Muscle layer of colon (tissue), 2 donors: ENCODE results near the gene TXNL4B.

ENCODE experiments used
- H3K27ac ChIP-seq: one replicate; pipeline ENCODE4 v1.7.0; 2013; ENCODE audit warnings: low read depth, mild to moderate bottlenecking, low read length, moderate library complexity
- H3K27me3 ChIP-seq, 2 donors: one replicate each; pipeline ENCODE4 v1.7.0; 2013; ENCODE audit warnings: low read length in 2 of 2, mild to moderate bottlenecking in 2 of 2; ENCODE audit not compliant: insufficient read depth in 2 of 2, control insufficient read depth in 1 of 2
- H3K36me3 ChIP-seq: one replicate; pipeline ENCODE4 v1.7.0; 2013; ENCODE audit warnings: mild to moderate bottlenecking, low read length; ENCODE audit not compliant: insufficient read depth
- H3K4me1 ChIP-seq: one replicate; pipeline ENCODE4 v1.7.0; 2013; ENCODE audit warnings: mild to moderate bottlenecking, low read length; ENCODE audit not compliant: insufficient read depth
- H3K4me3 ChIP-seq, 2 donors: one replicate each; pipeline ENCODE4 v1.7.0; 2013; ENCODE audit warnings: low read length in 2 of 2, low read depth in 1 of 2, mild to moderate bottlenecking in 1 of 2, moderate library complexity in 1 of 2
- H3K9ac ChIP-seq: one replicate; pipeline ENCODE4 v1.7.0; 2013; ENCODE audit warnings: low read length
- H3K9me3 ChIP-seq: one replicate; pipeline ENCODE4 v1.7.0; 2013; ENCODE audit warnings: mild to moderate bottlenecking, low read length
- donor health status: abdominal sarcoma.
- donor health status: Adenocarcinoma of cecum.

TXNL4B gene

DNA sequence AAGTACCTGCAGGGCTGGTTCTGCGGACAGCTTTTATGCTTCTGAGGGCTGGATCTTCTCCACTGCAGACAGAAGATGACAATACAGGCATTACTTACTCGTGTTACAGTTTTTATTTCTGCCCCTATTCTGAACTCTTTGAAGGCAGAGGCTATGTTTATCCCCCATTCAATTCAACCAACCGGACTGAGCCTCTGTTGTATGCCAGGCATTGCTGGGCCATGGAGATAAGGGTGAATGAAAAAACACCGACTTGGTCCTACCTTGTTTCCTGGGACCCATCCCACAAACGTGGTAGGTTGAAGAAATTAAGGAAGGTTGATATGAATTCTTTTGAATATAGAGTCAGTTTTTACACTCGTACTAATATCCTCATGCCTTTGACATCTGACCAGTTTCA is 49.1 kb downstream of the TXNL4B start:
- peaks cover 12% of the 10 kb centered on the region for H3K36me3 ChIP-seq
- no peak overlapping the region for H3K9ac ChIP-seq
- no peak overlapping the region for H3K4me3 ChIP-seq
- no peaks in the 10 kb centered on the region for H3K27me3 ChIP-seq
- no peak overlapping the region for H3K27ac ChIP-seq
- H3K4me1 ChIP-seq: no peaks in the 10 kb centered on the region
- H3K9me3 ChIP-seq: no peaks in the 10 kb centered on the region

DNA sequence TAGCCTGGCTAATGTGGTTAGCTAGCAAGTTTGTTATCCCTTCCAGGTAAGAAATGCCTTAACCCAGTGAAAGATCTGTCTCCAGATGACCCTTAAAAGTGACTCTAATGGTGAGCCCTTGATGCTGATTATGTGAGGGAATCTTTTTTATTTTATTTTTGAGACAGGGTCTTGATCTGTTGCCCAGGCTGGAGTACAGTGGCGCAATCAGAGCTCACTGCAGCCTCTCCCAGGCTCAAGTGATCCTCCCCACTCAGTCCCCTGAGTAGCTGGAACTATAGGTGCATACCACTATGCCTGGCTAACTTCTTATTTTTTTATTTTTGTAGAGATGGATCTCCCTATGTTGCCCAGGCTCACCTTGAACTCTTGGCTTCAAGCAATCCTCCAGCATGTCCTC is 49.9 kb downstream of the TXNL4B start:
- Histone ChIP-seq H3K9ac (no peak overlapping the region), H3K27me3 (no peaks in the 10 kb centered on the region), H3K36me3 (peaks cover 12% of the 10 kb centered on the region), H3K27ac (no peak overlapping the region), H3K4me1 (no peaks in the 10 kb centered on the region), H3K9me3 (no peaks in the 10 kb centered on the region), H3K4me3 (no peak overlapping the region)

DNA sequence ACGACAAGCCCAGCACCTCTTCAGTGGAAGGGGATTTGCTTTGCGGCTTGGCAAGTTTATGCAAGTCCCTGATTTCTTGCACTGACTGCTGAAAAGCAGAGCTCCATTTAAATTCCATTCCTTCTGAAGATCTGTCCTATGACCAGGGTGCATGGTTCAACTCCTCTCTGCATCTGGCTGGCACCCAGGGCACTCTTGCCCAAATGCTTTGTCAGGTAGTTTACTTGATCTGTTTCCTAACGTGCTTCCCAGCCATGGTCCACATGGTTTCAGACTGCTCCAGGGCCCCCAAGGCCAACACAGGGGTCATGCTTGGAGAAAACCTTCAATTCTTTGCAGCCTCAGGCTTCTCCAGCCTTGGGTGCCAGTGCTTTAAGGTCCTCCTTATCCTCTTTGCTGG is 50.4 kb downstream of the TXNL4B start:
- Histone ChIP-seq H3K9ac (no peak overlapping the region), H3K27me3 (no peaks in the 10 kb centered on the region), H3K4me3 (no peak overlapping the region), H3K36me3 (peaks cover 12% of the 10 kb centered on the region), H3K9me3 (no peaks in the 10 kb centered on the region), H3K4me1 (no peaks in the 10 kb centered on the region), H3K27ac (no peak overlapping the region)

DNA sequence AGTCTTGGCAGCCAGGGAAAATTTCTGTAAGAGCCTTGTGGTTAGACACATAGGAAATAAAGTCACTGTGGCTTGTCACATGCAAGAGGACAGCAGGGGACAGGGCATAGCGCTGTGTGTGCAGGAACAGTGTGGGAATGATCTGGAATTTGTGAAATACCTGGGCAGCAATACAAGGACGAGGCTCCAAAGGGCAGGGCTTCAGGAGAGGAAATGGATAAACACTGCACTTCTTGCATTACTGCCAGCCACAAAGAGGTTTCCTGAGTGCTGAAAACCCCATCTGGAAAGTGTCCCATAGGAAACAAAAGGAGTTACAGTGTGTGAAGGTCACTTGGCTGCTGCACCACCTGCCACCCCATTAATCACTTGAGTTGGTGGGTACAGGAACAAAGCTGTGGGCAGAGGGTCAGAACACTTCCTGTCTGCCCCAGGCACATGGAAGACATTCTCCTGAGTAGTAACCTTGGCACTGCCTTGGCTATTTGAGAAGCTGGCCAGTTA is 51.2 kb downstream of the TXNL4B start:
- no peaks in the 10 kb centered on the region for H3K4me1 ChIP-seq
- no peak overlapping the region for H3K4me3 ChIP-seq
- no peak overlapping the region for H3K27ac ChIP-seq
- H3K9me3 ChIP-seq: no peaks in the 10 kb centered on the region
- H3K27me3 ChIP-seq: no peaks in the 10 kb centered on the region
- H3K9ac ChIP-seq: no peak overlapping the region
- H3K36me3 ChIP-seq: peaks cover 12% of the 10 kb centered on the region

DNA sequence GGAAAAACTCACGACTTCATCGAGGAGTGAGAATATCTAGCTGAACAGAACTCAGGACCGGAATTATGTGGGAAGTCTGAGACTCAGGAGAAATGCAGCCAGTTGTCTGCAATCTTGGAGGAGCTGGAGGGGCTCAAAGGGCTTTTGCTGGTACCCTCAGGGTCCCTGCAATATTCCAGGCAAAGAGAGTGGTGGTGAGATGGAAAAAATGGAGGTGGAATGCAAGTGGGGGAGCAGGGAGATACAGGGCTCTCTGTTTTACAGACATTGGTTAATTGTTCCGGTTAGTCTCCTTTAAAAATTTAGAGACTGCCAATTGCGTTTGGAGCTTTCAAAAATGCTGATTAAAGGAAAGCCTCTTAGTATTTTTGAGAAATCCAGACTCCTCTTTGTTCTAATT is 57.3 kb downstream of the TXNL4B start:
- H3K9me3 ChIP-seq: no peaks in the 10 kb centered on the region
- no peak overlapping the region for H3K9ac ChIP-seq
- no peak overlapping the region for H3K4me3 ChIP-seq
- no peak overlapping the region for H3K27ac ChIP-seq
- H3K36me3 ChIP-seq: no peaks in the 10 kb centered on the region
- H3K27me3 ChIP-seq: no peaks in the 10 kb centered on the region
- H3K4me1 ChIP-seq: no peaks in the 10 kb centered on the region
